GM10266 (cell line): ENCODE measurements around the gene TP53RK.

Experiments used
- DNase-seq: peaks from one replicate; pipeline ENCODE4 v3.0.0; 2012; ENCODE audit errors: extremely low spot score
- TF ChIP-seq, protein P1 (sequence below): IDR thresholded peaks from 2 replicates; pipeline ENCODE4 v1.5.1; 2012; ENCODE audit warnings: mild to moderate bottlenecking, low read depth; ENCODE audit not compliant: control insufficient read depth, insufficient read depth; ENCODE audit errors: missing control alignments

The TP53RK gene

DNA sequence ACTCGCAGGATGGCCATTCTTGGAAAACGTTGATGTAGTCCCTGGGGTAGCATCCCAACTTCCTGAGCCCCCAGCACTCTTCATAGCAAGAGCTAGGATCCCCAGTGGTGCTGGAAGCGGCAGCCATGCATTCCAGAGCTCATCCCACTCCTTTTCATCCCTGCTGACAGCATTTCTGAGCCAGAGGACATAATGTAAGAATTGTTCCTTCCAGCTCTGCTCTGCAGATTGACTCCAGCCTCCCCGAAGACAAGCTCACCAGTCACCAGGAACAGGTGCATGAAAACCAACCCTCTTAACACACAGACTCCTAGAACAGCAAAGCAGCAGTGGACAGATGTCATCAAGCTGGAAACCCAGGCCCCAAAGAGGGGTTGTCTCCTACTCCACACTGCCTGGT lies 41.8 kb downstream of the TP53RK start:
- TF ChIP-seq, protein P1, sequence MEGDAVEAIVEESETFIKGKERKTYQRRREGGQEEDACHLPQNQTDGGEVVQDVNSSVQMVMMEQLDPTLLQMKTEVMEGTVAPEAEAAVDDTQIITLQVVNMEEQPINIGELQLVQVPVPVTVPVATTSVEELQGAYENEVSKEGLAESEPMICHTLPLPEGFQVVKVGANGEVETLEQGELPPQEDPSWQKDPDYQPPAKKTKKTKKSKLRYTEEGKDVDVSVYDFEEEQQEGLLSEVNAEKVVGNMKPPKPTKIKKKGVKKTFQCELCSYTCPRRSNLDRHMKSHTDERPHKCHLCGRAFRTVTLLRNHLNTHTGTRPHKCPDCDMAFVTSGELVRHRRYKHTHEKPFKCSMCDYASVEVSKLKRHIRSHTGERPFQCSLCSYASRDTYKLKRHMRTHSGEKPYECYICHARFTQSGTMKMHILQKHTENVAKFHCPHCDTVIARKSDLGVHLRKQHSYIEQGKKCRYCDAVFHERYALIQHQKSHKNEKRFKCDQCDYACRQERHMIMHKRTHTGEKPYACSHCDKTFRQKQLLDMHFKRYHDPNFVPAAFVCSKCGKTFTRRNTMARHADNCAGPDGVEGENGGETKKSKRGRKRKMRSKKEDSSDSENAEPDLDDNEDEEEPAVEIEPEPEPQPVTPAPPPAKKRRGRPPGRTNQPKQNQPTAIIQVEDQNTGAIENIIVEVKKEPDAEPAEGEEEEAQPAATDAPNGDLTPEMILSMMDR = no peak
- DNase-seq = no peak

DNA sequence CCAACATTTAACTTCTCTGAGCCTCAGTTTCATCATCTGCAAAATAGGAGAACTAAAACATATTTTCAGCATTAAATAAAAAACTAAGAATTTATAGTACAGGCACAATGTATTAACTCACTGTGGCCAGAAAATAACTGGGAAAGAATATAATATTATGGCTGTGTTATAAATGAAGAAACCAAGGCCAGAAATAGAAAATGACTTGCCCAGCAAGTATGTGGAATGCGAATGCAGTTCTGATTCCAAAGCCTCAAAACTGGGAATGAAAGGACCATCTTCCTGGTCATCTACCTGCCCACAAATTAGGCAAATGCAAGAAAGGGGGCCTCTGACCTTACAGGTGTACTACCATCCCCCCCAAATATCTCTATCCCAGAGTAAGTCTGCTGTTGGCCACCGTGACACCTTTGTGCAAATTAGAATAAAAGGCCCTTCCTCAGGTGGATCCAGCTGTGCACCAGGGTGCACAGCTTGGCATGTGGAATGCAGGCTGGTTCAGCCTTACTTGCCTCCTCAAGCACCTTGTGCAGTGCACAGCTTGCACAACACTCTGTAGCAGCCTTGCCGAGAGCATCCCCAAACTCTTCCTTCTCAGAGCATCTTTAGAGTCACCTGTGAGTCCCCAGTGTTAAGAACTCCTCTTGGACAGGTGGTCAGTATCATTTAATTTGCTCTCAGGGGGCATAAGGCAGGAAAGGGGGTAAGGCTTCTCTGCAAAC lies 42.4 kb downstream of the TP53RK start:
- TF ChIP-seq, protein P1 = no peak
- no peak for DNase-seq

- no peak for DNase-seq
- TF ChIP-seq, protein P1 = no peak
These were observed 43.1 kb downstream of the TP53RK start for GRCh38 chr20:46646122-46646521.

GRCh38 chr20:46644733-46645132 lies 44.5 kb downstream of the TP53RK start:
- TF ChIP-seq, protein P1 = no peak

DNA sequence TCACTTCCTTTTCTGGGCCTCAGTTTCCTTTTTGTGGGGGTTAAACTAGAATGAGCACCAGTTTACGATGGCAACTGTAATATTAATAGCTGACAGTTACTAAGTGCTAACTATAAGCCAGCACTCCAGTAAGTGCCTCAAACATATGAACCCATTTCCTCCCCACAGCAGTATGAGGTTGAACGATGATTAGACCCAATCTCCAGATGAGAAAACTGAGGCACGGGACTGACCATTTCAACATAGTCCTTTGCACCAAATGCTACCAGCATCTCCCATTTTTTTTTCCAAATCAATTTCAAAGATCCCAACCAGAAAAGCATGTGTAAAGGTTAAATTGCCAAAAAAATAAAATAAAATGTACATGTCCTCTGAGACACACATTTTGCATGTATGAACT lies 45.1 kb downstream of the TP53RK start:
- DNase-seq = no peak
- TF ChIP-seq, protein P1 = no peak

More at GRCh38 chr20:46644733-46645132, 44.5 kb downstream of the TP53RK start:
- DNase-seq = no peak

DNA sequence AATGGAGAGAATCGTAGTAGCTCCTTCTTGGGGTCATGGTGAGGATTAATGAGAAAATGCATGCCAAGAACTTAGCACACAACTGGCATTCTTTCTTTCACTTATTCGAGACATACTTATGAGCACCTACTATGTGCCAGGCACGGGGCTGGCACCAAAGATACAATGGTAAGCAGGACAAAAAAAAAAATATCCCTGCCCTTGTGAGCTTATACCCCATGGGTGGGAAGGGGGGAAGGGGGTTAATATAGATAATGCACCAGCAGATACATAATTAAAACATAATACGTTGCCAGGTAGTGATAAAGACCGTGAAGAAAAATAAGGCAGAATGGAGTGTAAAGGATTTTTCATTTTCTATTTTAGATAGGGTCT lies 46.3 kb downstream of the TP53RK start:
- TF ChIP-seq, protein P1 = no peak
- no peak for DNase-seq

DNA sequence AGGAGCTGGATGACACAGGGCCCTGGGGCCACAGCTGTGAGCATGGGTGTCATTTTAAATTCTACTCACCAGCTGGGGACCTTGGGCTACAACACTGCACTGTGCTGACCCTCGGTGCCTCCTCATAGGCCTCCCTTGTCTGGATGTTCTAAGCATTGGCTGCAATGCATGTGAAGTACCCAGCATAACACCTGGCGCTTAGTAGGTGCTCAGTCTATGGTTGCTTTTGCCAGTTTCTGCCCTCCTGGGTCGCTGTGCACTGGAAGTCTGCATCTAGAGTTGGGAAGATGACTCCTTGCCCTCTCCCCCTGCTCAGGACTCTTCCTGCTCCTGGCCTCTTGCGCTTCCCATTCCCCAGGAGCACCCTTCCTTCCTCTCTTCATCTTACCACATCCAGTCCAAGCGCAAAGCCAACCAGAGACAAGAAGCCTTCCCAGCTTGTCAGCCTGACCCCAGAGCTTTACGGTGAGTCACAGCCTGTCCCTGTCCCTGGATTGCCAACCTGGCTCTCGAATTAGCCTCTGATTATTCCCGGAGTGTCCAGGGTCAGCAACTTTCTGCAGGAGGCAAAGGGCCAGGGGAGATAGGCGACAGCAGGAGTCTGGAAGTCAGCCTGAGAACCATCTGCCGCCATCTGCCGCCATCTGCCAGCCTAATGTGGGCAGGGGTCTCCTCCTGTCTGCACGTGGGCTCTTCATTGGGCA lies 46.8 kb downstream of the TP53RK start:
- no peak for DNase-seq
- TF ChIP-seq, protein P1 = no peak
